Gastrocnemius medialis (tissue), 4 donors: ENCODE measurements around the gene SLC49A4.

Experiments used
- CTCF ChIP-seq, 5 experiments: fragments of 450-650 bp in 3 of 5; fragments of 200-600 bp in 2 of 5; sonication (generic) in 2 of 5; IDR thresholded peaks in 4 of 5; conservative IDR thresholded peaks in 1 of 5; 1 replicate in 4 of 5; 2 replicates in 1 of 5; pipeline ENCODE4 v1.5.1; 2016 to 2019; ENCODE audit warnings: antibody characterized with exemption in 5 of 5, mild to moderate bottlenecking in 3 of 5, moderate library complexity in 3 of 5
- POLR2A ChIP-seq, 2 donors: fragments of 450-650 bp; IDR thresholded peaks; one replicate each; pipeline ENCODE4 v1.6.1; 2017; ENCODE audit warnings: antibody characterized with exemption in 2 of 2, mild to moderate bottlenecking in 2 of 2, moderate library complexity in 2 of 2

- TF ChIP-seq CTCF (IDR thresholded peaks at IDR 0.05 in 4 of 5, conservative IDR thresholded peaks at IDR 0.05 in 1 of 5) (no peak), POLR2A (IDR thresholded peaks at IDR 0.05) (no peak)
These were observed 80.8 kb downstream of the SLC49A4 start for GRCh38 chr3:122875547-122876127.
